Central memory CD8-positive, alpha-beta T cell (primary cell): ENCODE measurements around the gene CEP112.

Source experiments
- ATAC-seq: fragments of 150-1000 bp; cut with Tn5 transposase; replicated peaks from 2 replicates; pipeline ENCODE4 v1.10.0; 2022; ENCODE audit warnings: mild to moderate bottlenecking, moderate FRiP score, moderate number of reproducible peaks; ENCODE audit not compliant: poor library complexity, severe bottlenecking; ENCODE audit errors: extremely low read depth
- DNase-seq, 2 donors: peaks; one replicate each; pipeline ENCODE4 v3.0.0; 2021; ENCODE audit warnings: low spot score in 2 of 2
- H3K27ac Mint-ChIP-seq: one replicate; pipeline ENCODE4 v1.8.0; 2022; ENCODE audit warnings: low read depth, mild to moderate bottlenecking, moderate library complexity, mixed read lengths
- H3K27me3 Mint-ChIP-seq: one replicate; pipeline ENCODE4 v1.8.0; 2022; ENCODE audit warnings: mixed read lengths
- H3K36me3 Mint-ChIP-seq: one replicate; pipeline ENCODE4 v1.8.0; 2022; ENCODE audit warnings: mild to moderate bottlenecking, moderate library complexity, mixed read lengths; ENCODE audit not compliant: insufficient read depth
- H3K4me1 Mint-ChIP-seq: one replicate; pipeline ENCODE4 v1.8.0; 2022; ENCODE audit warnings: mixed read lengths
- H3K4me3 Mint-ChIP-seq: one replicate; pipeline ENCODE4 v1.8.0; 2022; ENCODE audit warnings: mild to moderate bottlenecking, moderate library complexity, mixed read lengths
- H3K9me3 Mint-ChIP-seq: one replicate; pipeline ENCODE4 v1.8.0; 2022; ENCODE audit warnings: mixed read lengths

CEP112 gene

DNA sequence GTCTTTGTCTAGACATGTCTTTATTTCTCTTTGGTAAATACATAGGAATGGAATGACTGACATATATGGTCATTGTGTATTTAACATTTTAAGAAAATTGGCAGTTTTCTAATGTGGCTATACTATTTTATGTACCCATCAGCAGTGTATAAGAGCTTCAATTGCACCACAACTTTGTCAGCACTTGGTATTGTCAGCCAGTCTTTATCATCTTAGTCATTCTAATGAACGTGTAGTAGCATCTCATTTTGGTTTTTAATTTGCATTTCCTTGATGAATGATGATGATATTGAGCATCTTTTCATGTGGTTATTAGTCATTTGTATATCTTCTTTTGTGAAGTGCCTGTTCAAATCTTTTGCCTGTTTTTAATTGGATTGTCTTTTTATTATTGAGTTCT is 239.3 kb downstream of the CEP112 start:
- H3K36me3 Mint-ChIP-seq: no peaks in the 10 kb centered on the region
- no peaks in the 10 kb centered on the region for H3K9me3 Mint-ChIP-seq
- DNase-seq (no peak), ATAC-seq (no peak)
- H3K4me1 Mint-ChIP-seq: no peaks in the 10 kb centered on the region
- H3K4me3 Mint-ChIP-seq: no peak overlapping the region
- H3K27ac Mint-ChIP-seq: no peak overlapping the region
- H3K27me3 Mint-ChIP-seq: peaks cover 19% of the 10 kb centered on the region

DNA sequence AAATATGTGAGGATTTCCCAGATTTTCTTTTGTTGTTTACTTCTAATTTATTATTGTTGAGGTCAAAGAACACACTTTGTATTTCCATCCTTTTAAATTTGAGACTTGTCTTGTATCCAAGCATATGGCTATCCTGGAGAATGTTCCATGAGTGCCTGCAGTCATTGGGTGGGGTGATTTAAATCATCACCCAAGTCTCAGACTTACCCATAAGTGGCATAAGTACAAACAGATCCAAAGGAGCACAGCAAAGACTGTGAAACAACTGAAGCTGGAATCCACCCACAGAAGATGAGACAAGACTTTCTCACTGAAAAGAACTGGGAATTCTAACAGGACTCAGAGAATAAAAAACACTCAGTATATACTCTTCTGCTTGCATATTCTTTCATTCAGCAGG is 239.9 kb downstream of the CEP112 start:
- ATAC-seq (no peak), DNase-seq (no peak)
- Mint-ChIP-seq H3K9me3 (no peaks in the 10 kb centered on the region), H3K4me3 (no peak overlapping the region), H3K27ac (no peak overlapping the region), H3K4me1 (no peaks in the 10 kb centered on the region), H3K36me3 (no peaks in the 10 kb centered on the region), H3K27me3 (peaks cover 19% of the 10 kb centered on the region)

DNA sequence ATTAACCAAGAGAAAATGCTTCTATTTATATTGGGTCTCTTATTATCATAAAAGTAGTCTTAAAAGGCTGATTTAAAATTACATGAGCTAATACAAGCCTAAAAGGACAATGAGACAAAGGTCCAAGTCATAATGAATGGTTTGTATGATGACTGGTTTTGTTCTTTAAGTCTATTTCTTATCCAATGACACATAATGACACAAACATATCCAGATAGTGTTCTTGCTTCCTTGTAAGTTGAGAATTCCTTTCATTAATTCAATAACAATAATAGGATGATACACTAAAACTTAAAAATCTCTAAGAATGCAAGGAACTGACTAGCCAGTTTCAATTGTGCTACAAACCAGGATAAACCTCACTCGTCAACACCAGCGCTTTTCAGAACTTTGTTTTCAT is 244.1 kb downstream of the CEP112 start:
- peaks cover 1% of the 10 kb centered on the region for H3K27me3 Mint-ChIP-seq
- no peak for DNase-seq
- no peak overlapping the region for H3K27ac Mint-ChIP-seq
- H3K36me3 Mint-ChIP-seq: no peaks in the 10 kb centered on the region
- H3K9me3 Mint-ChIP-seq: no peaks in the 10 kb centered on the region
- ATAC-seq: no peak
- H3K4me1 Mint-ChIP-seq: no peaks in the 10 kb centered on the region
- H3K4me3 Mint-ChIP-seq: no peak overlapping the region

DNA sequence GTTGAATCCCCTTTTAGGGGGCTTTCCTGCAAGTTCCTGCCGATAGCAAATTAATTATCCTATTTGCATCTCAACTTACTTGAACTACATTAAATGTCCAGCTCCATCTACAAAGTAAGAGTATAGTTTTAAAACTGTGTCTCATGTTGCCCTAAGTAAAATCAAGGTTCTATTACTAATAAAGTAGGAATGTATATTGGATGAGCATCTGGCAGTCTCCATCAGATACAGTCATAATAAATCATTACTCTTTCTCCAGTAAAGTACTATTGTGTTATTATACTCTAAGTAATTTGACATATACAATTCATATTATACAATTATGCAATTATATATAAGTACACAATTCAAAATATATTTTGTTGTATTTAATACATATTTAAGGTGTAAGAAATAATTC is 249.3 kb downstream of the CEP112 start:
- H3K36me3 Mint-ChIP-seq: no peaks in the 10 kb centered on the region
- no peaks in the 10 kb centered on the region for H3K9me3 Mint-ChIP-seq
- no peak overlapping the region for H3K4me3 Mint-ChIP-seq
- no peak for DNase-seq
- no peak for ATAC-seq
- H3K27ac Mint-ChIP-seq: no peak overlapping the region
- H3K27me3 Mint-ChIP-seq: no peaks in the 10 kb centered on the region
- H3K4me1 Mint-ChIP-seq: no peaks in the 10 kb centered on the region

DNA sequence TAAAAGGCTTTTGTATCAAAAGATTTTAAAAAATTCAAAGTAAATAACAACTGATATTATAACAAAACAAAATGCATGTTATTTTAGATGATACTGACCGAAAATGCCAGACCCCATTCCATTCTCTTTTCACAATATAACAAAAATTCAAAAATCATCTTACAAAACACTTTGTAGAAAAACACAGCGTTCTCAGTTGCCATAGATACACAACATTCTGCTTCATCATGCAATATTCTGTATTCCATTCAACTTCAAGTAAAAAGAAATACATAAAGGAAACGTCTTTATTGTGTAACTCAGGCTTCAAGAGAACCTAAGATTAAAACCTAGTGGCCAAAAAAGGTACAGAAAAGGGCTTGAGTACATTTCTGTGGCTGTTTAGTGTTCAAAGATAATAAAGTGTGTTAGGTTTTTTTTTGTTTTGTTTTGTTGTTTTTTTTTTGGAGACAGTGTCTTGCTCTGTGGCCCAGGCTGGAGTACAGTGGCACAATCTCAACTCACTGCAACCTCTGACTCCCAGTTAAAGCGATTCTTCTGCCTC is 250.5 kb downstream of the CEP112 start:
- H3K4me1 Mint-ChIP-seq: no peaks in the 10 kb centered on the region
- H3K27me3 Mint-ChIP-seq: no peaks in the 10 kb centered on the region
- H3K36me3 Mint-ChIP-seq: no peaks in the 10 kb centered on the region
- no peak overlapping the region for H3K4me3 Mint-ChIP-seq
- H3K9me3 Mint-ChIP-seq: no peaks in the 10 kb centered on the region
- no peak for DNase-seq
- ATAC-seq: no peak
- no peak overlapping the region for H3K27ac Mint-ChIP-seq

DNA sequence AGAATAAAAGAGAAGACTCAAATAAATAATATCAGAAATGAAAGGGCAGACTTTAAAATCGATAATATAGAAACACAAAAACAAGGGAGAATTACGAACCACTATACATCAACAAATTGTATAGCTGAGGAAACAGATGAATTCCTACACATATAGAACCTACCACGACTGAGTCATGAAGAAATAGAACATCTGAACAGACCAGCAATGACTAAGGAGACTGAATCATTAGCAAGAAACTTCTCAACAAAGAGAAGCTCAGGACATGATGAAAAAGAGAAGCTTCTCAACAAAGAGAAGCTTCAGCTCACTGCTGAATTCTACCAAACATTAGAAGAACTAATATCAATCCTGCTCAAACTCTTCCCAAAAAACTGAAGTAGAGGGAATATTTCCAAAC is 255.9 kb downstream of the CEP112 start:
- Mint-ChIP-seq H3K4me1 (no peaks in the 10 kb centered on the region), H3K36me3 (no peaks in the 10 kb centered on the region), H3K27ac (no peak overlapping the region), H3K4me3 (no peak overlapping the region), H3K27me3 (peaks cover 20% of the 10 kb centered on the region), H3K9me3 (peaks cover 13% of the 10 kb centered on the region)
- ATAC-seq (no peak), DNase-seq (no peak)

DNA sequence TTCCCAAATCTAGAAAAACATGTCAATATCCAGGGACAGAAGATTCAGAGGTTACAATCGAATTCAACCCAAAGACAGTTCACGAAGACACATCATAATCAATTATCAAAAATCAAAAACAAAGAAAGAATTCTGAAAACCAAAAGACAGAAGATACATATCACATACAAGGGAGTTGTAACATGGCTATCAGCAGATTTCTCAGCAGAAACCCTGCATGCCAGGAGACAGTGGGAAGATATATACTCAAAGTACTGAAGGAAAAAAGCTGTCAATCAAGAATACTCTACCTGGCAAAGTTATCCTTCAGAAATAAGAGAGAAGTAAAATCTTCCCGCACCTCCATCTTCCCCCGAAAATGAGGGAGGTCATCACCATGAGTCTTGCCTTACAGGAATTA is 258.6 kb downstream of the CEP112 start:
- Mint-ChIP-seq H3K36me3 (no peaks in the 10 kb centered on the region), H3K9me3 (peaks cover 13% of the 10 kb centered on the region), H3K4me1 (no peaks in the 10 kb centered on the region), H3K27me3 (peaks cover 27% of the 10 kb centered on the region), H3K27ac (no peak overlapping the region), H3K4me3 (no peak overlapping the region)
- DNase-seq (no peak), ATAC-seq (no peak)

DNA sequence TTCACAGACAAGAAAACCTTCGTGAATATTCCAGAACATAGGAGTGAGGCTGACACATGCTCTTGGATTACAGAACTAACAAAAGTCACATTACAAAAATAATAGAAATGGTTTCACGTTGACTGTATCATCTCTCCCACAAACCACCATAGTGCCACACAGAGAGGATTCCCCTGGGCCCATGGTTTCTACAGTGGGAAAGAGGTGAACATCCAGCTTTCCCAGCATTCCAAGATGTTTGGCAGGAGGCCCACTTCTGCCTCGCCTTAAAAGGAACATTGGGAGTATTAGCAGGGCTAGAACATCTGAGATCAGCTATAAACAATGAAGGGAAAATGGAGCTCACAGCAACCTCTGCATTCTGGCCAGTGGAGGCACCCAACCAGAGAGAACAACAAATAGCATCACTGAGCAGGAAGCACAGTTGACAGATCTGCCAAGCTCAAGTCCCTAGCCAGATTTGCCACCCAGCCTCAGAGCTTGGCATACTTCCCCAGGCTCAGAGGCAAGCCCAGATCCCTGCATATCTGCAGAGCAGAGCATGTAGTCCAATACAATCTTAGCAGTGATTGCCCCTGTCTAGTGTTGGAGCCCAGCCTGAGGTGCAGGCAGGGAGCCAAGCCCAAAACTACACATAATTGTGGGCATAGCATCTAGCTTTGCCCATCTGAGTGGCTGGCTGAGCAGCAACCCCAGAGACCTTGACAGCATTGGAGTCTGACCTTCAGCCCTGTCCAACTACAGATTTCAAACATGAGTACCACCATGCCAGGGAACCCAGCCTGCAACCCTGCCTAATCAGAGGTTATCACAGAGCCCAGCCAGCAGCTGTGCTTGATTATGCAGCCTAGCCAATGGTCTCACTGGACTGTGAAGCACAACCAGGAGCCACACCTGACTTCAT is 260.4 kb downstream of the CEP112 start:
- H3K27ac Mint-ChIP-seq: no peak overlapping the region
- ATAC-seq (no peak), DNase-seq (no peak)
- H3K4me1 Mint-ChIP-seq: no peaks in the 10 kb centered on the region
- H3K9me3 Mint-ChIP-seq: peaks cover 13% of the 10 kb centered on the region
- H3K36me3 Mint-ChIP-seq: no peaks in the 10 kb centered on the region
- H3K4me3 Mint-ChIP-seq: no peak overlapping the region
- peaks cover 27% of the 10 kb centered on the region for H3K27me3 Mint-ChIP-seq

DNA sequence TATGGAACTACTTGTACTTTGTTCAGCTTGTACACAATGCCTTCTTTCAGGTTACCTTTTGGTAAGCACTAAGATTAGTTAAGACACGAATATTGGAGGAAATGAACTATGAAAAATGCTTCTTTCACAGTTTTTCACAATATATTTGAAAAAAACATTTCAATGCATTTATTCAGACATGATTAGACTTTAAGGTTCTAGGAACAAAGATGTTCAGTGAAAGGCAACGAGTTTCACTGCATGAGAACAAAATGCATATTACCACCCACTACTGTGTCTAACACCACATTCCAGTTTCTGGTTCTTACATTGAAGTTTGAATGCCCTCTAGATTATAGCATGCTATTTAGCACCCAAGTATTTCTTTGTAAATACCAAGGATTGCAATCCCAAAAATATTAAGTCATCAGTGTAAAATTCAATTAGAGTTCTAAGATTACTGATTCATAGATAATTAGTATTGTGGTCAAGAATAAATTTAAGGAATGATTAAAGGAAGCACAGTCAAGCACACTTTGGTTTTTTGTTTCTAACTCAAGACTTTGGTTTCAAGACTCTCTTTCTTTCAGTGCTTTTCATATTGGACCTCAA is 261.7 kb downstream of the CEP112 start:
- H3K27ac Mint-ChIP-seq: no peak overlapping the region
- no peaks in the 10 kb centered on the region for H3K4me1 Mint-ChIP-seq
- no peak overlapping the region for H3K4me3 Mint-ChIP-seq
- DNase-seq (no peak), ATAC-seq (no peak)
- H3K36me3 Mint-ChIP-seq: peaks cover 3% of the 10 kb centered on the region
- peaks cover 13% of the 10 kb centered on the region for H3K9me3 Mint-ChIP-seq
- H3K27me3 Mint-ChIP-seq: peaks cover 27% of the 10 kb centered on the region

DNA sequence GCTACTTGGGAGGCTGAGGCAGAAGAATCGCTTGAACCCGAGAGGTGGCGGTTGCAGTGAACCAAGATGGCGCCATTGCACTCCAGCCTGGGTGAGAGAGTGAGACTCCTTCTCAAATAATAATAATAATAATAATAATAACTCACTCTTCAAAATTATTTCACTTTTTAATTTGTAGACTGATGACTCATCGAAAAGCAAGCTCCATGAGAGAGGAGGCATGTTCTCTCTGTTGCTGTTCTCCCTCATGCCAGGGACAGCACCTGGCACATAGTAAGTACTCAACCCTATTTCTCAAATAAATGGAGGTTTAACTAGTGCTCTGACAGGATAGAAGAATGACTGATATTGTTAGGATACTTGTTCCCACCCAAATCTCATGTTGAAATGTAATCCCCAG is 265.3 kb downstream of the CEP112 start:
- peaks cover 3% of the 10 kb centered on the region for H3K36me3 Mint-ChIP-seq
- no peaks in the 10 kb centered on the region for H3K4me1 Mint-ChIP-seq
- H3K27ac Mint-ChIP-seq: no peak overlapping the region
- DNase-seq (no peak), ATAC-seq (no peak)
- H3K27me3 Mint-ChIP-seq: peaks cover 13% of the 10 kb centered on the region
- no peak overlapping the region for H3K4me3 Mint-ChIP-seq
- no peaks in the 10 kb centered on the region for H3K9me3 Mint-ChIP-seq

DNA sequence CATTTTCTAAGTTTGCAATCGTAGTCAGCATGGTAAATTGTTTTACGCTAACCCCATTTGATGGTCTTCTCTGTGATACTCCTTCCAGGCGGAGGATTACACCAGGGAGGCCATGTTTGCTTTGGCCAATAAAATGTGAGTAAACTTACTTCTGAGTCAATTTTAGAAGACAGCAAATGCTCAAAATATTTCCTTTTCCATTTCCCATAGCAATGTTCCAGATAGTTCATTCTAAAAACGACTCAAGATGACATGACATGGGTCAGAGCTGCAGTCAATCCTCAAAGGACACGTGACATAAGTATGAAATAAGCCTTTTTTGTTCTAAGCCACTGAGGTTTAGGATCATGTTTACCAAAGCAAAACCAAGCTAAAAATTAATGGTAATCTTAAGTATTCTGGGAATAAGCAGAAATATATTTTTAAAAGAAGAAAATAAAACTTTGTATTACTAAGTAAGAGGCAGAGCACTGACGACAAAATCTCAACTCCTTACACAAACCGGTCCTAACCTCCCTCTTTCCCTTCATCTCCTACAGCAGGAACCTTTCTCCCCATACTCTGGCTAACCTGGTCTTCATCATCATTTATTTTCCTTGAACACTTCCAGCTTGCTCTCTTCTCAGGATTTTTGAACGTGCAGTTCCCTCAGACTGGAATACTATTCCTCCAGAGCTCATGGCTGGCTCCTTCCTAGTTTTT is 266.2 kb downstream of the CEP112 start:
- Mint-ChIP-seq H3K36me3 (peaks cover 3% of the 10 kb centered on the region), H3K4me1 (no peaks in the 10 kb centered on the region), H3K27ac (no peak overlapping the region), H3K27me3 (peaks cover 5% of the 10 kb centered on the region), H3K4me3 (no peak overlapping the region), H3K9me3 (no peaks in the 10 kb centered on the region)
- DNase-seq: no peak
- ATAC-seq: no peak

DNA sequence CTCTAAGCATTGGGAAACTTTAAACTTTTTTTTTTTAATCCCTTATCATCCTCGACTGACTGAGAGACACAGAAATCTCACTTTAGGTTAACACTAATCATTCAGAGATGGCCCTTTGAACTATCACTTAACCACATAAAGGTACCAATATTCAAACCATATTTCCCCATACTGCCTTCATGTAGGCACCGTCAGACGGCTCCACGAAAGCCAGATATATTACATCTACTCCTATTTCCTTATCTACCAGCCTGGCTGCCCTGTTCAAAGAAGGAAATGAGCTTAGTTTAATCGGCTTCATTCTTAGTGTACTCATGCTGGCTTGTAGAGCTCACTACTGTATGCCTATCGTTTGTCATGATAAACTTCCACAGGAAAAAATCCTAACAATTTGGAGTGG is 270.9 kb downstream of the CEP112 start:
- Mint-ChIP-seq H3K4me1 (no peaks in the 10 kb centered on the region), H3K36me3 (peaks cover under 1% of the 10 kb centered on the region), H3K4me3 (no peak overlapping the region), H3K27me3 (no peaks in the 10 kb centered on the region), H3K27ac (no peak overlapping the region), H3K9me3 (peaks cover under 1% of the 10 kb centered on the region)
- DNase-seq (no peak), ATAC-seq (no peak)
